Coronary artery (tissue), 2 donors: ENCODE results near the gene STK32C.

Experiments
- DNase-seq: peaks from one replicate; pipeline ENCODE4 v3.0.0-alpha.2; 2017; ENCODE audit warnings: low spot score
- H3K27ac ChIP-seq, 2 donors: fragments of 200-600 bp; sonication (generic); one replicate each; pipeline ENCODE4 v1.5.1; 2016 to 2019
- H3K4me3 ChIP-seq: fragments of 200-600 bp; sonication (generic); 2 replicates; pipeline ENCODE4 v1.5.1; 2016; ENCODE audit warnings: mild to moderate bottlenecking, moderate library complexity
- TF ChIP-seq, protein P1 (sequence below): fragments of 200-600 bp; sonication (generic); IDR thresholded peaks from one replicate; pipeline ENCODE4 v1.5.1; 2019; ENCODE audit warnings: antibody characterized with exemption

STK32C gene

DNA sequence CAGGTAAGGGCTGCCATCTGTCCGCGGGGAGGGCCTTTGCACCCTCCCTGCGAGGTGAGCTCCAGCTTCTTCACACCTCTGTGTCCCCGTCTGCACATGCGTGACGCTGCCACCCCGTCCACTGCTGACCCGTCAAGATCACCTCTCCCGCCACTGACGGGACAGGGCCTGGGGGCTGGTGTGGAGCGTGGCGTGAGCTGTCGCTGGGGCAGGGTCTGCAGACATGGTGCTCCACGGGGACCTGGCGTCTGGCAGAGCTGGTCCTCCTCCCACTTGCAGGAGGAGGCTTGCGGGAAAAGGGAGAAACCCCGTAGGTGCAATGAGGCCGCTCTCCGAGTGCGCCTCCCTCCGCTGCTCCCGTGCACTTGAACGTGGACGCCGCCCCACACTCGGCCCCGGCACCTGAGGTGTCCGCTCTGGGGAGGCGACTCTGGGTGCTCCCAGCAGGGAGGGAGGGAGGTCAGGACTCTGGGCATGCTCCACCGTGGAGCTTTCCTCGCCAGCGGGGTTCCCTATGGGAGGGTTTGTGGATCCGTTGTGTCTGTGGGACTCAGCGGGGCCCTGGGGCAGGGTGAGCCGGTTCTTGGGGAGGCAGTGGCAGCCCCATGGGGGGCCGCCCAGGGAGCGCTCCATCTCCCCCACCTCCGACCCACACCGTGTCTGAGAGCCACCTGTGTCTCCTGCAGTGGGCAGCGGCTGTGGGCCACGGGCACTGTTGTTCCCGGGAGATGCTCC is 138.6 kb downstream of the STK32C start:
- Histone ChIP-seq H3K4me3 (no peak overlapping the region), H3K27ac (no peak overlapping the region)
- DNase-seq, result no peak
- TF ChIP-seq, protein P1, sequence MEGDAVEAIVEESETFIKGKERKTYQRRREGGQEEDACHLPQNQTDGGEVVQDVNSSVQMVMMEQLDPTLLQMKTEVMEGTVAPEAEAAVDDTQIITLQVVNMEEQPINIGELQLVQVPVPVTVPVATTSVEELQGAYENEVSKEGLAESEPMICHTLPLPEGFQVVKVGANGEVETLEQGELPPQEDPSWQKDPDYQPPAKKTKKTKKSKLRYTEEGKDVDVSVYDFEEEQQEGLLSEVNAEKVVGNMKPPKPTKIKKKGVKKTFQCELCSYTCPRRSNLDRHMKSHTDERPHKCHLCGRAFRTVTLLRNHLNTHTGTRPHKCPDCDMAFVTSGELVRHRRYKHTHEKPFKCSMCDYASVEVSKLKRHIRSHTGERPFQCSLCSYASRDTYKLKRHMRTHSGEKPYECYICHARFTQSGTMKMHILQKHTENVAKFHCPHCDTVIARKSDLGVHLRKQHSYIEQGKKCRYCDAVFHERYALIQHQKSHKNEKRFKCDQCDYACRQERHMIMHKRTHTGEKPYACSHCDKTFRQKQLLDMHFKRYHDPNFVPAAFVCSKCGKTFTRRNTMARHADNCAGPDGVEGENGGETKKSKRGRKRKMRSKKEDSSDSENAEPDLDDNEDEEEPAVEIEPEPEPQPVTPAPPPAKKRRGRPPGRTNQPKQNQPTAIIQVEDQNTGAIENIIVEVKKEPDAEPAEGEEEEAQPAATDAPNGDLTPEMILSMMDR, result no peak

DNA sequence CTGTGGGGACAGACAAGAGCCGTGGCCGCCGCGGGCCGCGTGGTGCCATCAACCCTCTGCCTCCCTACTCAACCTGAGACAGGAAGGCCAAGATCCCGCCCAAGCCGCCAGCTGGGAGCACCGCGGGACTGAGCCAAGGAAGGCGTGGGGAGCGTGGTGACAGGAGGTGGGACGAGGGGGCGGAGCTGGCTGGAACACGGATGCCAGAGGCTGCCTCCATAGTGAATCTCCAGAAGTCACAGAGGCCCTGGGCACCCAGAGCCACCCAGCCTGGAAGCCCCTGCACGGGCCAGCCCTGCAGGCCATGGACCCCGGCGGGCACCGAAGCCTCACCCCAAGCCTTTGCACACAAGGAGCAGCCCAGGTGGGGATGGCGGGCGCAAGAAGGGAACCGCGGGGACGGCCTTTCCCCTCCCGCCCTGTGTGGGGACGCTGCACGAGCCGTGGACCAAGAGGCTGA is 139.1 kb downstream of the STK32C start:
- no peak for DNase-seq
- Histone ChIP-seq H3K27ac (no peak overlapping the region), H3K4me3 (no peak overlapping the region)
- TF ChIP-seq, protein P1, result no peak

DNA sequence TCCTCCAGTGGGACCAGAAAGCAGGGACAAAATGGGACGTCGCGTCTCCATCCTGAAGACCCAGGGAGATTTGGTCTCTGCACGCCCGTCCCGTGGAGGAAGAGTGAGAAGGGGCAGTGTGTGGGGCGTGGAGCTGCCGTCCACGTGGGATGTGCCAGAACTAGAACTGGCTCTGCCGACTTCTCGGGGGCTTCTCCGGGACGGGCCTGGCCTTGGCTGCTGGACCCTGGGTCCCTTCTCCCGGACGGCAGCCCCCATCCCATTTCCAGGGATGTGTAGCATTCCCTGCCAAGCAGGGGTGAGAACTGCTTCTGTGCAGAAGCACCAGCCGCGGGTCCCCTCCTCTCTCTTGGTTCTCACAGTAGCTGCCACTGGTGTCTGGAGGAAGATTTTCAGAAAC is 139.8 kb downstream of the STK32C start:
- no peak overlapping the region for H3K4me3 ChIP-seq
- H3K27ac ChIP-seq, result no peak overlapping the region
- TF ChIP-seq, protein P1, result no peak
- no peak for DNase-seq

DNA sequence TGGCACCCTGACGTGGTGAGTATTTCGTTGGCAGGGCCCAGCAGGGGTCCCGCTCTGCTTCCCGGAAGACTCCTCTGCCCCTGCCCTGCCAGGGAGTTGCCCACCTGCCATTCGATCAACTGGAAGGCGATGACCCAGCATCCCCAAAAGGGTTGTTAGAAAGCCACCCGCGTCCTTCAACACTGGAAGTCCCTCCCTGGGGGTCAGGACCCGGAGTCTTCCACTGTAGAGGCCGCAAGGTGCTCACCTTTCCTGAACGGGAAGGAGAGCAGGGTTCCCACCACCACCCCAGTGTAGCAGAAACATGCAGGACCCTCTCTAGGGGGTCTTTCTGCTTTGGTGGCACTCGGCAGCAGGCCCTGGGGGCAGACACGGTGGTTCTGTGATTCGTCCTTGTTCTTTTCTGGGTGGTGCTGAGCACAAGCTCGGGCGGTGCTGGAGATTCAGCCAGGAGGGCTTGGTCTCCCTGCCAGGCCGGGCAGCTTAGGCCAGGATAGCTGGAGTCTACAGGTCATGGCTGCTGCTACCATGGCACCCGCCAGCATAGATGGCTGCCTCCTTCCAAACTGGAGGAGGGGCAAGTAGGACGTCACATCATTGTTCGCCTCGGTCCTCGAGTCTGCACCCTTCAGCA is 140.6 kb downstream of the STK32C start:
- no peak overlapping the region for H3K4me3 ChIP-seq
- no peak for DNase-seq
- H3K27ac ChIP-seq, result no peak overlapping the region
- TF ChIP-seq, protein P1, result no peak

DNA sequence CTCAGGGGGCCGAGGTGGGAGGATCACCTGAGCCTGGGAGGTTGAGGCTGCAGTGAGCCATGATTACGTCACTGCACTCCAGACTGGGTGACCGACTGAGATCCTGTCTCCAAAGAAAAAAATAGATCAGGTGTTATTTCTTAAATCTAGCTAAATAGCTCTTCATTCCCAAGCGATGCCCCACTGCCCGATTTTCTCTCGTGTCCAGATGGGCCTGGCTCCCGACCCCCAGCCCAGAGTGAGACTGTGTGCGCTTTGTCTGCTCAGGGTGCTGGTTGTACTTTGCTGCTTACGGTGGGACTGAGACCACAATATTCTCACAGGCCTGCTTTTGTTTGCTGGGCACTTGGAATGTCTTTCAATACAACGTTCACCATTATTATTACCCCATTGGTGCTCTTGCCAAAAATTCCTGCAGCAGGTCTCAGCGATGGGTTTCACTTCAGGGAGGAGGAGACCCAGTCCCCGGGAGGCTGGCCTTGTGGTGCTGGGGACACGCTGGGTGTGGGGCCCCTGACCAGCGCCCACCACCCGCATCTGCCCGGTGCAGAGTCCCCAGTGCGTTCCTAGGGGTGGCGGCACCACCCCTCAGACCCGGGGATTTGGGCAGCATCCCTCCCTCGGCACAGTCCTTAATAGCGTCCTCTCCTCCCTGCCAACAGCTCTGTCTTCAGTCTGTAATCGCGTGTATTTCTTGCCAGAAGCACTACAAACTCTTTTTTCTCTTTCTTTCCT is 141.4 kb downstream of the STK32C start:
- H3K27ac ChIP-seq, result no peak overlapping the region
- TF ChIP-seq, protein P1, result no peak
- DNase-seq, result no peak
- H3K4me3 ChIP-seq, result no peak overlapping the region

DNA sequence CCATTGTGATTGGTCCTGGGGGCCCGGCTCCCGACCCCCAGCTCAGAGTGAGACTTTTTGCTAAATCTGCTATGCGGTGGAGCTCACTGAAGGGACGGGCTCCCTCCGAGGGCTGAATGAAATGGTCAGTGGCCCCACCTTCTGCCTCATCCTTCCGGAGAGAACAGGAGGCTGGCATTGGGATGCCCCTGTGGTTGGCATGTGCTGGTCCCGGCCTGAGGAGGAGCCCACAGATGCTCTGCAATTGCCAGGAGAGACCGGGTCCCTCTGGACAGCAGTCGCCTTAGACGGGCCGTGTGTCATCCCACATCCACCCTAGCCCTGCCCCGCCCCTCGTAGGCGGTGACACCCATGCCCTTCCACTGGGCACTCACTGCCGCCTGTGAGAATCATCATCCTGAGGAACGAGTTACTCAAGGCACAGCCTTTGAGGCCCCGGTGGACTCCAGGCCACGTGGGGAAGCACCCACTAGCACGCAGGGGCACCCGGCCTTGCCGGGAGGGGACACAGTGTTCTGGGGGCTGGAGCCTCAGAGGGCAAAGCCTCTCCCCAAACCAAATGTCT is 142.3 kb downstream of the STK32C start:
- H3K27ac ChIP-seq, result no peak overlapping the region
- DNase-seq, result no peak
- TF ChIP-seq, protein P1, result no peak
- no peak overlapping the region for H3K4me3 ChIP-seq
